Muscle of back (tissue), 11 donors: ENCODE data around the gene CMTM8. TPM values are rescaled to one million over a fixed set of nuclear protein-coding genes. Genes with fewer than 3 reads are reported as not detected.

Source experiments
- DNase-seq, 3 donors: peaks; one replicate each; pipeline versions ENCODE4 v3.0.0 to v3.0.0-alpha.2; 2013
- polyA plus RNA-seq, 10 donors: library from polyadenylated mRNA; unstranded; fragments of 120-200 nt; gene quantifications; one replicate each; pipeline ENCODE4 v1.2.1, GENCODE V29; 2013; ENCODE audit not compliant: insufficient read length in 10 of 10

The CMTM8 gene
- polyA plus RNA-seq, 10 donors = 1.3 to 3.7 (median 2.5) TPM

DNA sequence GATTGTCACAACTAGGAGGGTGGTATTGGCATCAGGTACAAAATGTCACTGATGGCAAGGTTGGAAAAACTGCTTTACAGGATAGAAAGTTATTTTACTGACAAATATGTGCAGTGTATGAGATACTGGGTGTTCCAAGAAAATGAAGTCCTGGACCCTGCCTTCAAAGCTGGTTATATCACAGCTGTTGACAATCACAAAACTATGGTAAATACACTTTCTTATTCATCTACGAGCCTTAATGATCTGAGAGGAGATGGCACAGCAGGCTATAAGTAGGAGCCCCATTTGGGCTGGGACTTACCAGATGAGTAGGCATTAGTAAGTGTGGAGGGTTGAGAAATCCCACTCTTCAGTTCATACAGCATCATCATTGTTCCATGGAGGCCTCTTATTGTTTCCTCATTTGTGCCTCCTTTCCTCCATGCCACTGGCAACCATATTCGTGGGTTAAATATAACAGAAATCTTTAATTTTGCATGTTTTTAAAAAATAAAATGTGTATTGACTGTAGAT, 66.9 kb downstream of the CMTM8 start:
- peak in 1 of 3 donors; percentile 21 for DNase-seq

DNA sequence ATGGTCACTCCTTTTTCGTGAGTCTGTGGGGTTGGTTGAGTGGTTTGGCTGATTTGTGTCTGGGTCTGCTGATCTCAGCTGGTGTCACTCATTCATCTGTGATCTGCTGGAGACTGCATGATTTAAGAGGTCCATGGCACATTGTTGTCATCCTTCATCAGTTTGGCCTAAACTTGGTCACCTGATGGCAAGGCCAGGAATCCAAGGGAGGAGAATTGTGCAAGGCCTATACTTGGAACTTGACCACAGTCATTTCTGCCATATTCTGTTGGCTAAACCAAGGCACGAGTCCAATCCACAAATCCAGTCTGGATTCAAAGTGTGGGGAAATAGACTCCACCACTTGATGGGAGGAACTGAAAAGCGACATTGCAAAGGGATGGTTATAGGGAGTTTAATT, 67.6 kb downstream of the CMTM8 start:
- DNase-seq = no peak

DNA sequence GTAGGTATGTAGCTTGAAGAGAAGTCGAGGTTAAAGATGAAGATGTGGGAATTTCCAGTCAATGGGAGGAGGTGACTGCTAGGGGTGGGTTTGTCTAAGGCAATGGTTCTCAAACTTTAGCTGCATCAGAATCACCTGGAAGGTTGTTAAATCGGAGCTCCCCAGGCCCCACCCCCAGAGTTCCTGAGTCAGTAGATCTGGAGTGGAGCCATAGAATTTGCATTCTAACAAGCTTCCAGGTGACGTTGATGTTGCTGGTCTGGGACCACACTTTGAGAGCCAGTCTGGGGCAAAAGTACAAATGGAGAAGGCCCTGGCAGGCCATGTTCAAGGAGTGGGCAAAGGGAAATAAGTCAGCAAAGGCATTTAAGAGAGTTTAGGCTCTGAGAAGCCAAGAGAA, 69.1 kb downstream of the CMTM8 start:
- no peak for DNase-seq

DNA sequence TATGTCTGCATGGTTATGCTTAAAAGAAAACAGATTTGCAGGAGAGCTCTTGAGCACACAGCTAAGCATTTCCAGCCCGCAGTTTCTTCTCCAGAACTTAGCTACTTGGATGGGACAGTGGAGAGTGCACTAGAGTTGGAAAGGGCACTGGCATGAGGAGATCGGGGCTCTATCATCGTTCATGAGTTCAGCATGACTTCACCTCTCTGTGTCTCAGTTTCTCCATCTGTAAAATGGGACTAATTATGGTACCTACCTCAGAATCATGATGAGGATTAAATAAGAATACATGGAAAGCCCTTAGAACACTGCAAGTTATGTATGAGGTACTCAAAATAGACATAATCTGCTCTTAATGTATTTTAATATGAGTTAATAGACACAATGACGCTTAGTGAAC, 69.9 kb downstream of the CMTM8 start:
- DNase-seq = no peak

DNA sequence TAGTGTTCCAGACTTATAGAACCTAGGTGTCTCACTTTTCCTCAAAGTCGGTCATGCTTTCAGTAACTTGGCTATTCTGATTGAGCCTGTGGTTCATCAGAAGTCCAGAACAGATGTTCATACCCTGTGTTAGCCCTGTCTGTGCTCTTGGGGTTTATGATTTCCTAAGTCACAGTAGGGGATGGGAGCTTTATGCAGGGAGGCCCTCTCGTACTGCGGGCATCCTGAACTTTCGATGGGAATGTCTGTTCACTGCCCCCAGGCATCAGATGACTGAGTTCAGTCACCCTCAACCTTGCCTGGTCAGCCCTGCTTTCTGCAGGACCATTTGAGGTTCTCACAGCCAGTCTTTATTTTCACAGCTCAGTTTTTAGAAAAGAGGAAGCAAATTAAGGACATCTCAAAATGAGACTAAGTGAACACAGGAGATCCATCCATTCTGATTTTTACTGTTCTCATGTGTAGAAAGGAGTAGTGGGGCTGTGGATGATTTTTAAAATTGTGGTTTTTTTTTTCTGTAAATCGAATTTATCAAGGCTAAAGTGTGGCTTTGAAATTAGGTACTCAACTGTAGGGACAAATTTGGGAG, 71.3 kb downstream of the CMTM8 start:
- DNase-seq = no peak

DNA sequence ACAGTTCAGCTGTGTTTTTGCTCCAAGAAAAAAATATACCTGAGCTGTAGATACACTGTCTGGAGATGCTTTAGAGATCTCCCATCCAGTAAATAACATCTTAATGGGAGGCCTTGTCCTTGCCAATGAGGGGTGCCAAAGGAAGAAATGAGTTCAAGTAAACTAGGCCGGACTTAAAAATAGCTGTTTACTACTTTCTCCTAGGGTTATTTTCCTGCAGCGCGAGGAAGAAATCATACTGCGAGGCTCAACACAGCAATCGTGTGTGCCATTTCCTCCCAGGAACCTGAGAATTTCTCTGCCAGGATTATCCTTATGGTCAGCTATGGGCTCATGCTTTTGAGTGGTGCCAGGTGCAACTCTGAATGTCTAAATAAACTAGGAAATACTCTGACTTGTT, 71.9 kb downstream of the CMTM8 start:
- peak in 1 of 3 donors; percentile 18 for DNase-seq

DNA sequence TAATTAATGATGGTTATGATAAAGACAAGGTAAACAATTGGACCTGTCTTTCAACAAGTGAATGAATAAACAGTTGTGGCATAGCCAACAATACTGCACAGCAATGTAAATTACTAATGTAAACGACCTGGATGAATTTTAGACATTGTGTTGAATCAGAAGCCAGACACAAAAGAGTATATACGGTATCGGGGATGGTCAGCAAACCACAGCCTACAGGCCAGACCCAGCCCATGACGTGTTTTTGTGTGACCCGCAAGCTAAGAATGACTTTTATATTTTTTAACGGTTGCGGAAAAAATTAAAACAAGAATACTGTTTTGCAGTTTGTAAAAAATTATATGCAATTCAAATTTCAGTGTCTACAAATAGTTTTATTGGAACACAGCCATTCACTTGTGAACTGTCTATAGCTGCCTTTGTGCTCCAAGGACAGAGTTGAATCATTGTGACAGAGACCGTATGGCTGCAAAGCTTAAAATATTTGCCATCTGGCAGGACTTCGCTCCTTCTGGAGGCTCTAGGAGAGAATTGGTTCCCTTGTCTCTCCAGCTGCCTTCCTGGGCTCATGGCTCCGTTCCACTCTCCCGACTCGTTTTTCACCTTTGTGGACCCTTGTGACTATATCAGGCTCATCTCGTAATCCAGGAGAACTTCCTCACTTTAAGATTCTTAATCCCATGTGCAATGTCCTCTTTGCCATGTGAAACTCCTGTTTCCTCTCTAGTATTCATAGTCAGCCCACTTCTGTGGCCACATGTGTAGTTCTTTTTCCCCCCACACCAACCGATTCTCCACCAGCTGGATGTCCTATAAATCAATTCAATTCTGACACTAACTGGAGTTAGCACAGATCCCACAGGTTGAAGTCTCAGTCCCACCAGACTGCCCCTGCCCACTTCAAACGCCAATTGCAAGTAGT, 72.7 kb downstream of the CMTM8 start:
- peak; percentile 48 to 82 (median 66) for DNase-seq

DNA sequence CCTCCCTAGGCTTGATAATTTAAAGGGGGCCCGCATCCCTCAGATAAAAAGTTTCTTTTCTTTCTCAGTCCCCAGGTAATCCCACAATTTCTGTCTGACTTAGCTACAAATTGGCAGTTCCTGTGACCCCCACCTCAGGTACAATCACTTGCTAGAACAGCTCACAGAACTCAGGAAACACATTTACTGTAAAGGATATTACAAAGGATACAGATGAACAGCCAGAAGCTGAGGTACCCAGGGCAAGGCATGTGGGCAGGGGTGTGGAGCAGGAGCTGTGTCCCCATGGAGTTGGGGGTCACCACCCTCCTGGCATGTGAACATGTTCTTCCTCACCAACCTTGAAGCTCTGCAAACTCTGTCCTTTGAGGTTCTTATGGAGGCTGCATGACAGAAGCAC, 73.8 kb downstream of the CMTM8 start:
- DNase-seq = peak in 1 of 3 donors; percentile 14

DNA sequence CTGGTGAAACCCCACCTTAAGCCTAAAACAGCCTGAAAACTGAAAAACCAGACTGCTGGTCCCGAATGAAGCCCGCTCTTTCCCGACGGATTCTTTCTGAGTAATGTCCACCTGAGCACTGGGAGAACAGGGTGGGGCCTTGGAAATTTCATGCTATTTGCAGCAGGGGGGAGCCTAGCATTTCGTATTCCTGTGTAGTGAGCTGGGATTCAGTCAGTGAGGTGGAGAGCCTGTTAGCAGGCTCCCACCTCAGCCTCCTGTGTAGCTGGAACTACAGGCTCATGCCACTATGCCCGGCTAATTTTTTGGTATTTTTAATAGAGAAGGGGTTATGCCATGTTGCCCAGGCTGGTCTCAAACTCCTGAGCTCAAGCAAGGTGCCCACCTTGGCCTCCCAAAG, 74.7 kb downstream of the CMTM8 start:
- DNase-seq = no peak

DNA sequence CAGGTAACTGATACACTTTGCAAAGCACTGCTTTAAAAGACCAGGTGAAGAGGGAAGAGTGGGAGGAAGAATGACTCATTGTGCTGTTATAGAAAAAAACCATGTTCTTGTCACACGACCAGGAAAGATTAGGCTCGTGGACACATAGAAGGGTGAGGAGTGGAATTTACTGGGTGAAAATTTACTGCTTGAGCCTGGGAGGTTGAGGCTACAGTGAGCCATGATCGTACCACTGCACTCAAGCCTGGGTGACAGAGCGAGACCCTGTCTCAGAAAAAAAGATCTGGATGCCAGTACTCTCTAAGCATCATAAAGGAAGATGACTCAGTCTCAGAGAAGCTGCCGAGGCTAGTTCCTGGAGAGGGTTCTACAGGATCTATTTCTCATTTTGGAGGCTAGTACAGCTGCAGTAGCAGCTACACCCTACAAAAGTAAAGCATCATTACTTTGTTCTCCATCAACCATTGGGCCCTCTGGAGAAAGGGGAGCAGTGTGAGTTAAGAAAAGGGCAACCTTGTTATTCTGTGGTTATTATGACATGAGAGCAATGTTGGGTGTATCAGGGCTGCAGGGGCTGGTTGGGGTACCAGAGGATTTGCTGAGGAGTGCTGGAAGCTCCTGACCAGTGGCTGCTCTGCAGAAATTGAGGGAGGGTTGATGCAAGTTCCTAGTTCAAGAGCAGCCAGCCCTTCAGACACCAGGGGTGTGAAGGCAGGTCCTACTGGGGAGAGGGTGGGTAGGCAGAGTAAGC, 75.4 kb downstream of the CMTM8 start:
- DNase-seq = no peak

DNA sequence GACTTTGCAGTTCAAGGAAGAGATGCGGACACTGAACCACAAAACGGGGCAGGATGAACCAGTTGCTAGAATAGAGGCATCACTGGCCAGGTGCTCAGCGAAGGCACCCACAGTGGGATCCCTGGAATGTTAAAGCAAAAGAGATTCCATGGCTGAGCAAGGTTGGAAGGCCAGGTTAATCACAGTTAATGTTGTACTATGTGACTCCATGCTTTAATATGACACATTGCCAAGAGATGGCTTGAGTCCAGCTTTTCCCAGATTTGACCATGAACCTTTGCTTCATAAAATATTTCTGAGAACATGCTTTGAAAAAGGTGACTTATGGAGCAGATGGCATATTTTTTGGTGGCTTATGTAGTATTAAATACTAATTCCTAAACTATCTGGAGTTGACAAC, 77.0 kb downstream of the CMTM8 start:
- DNase-seq = no peak

DNA sequence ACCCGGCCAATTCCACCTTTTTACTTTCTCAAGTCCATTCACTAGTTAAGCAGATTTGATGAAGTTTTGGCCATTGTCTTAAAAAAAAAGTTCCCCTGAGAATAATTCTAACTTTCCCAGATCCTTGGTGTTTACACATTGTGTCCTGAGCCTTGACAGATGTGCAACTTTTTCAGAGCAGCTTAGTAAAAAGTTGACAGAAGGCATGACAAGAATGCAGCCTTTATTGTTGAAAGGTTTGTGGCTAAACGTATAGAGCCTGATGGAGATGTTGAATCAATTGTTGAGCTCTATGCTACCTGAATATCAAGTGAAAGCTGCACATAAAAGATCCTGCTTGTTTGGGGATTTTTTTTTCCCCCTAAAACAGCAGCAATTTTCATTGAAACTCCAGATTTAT, 77.8 kb downstream of the CMTM8 start:
- DNase-seq = no peak

DNA sequence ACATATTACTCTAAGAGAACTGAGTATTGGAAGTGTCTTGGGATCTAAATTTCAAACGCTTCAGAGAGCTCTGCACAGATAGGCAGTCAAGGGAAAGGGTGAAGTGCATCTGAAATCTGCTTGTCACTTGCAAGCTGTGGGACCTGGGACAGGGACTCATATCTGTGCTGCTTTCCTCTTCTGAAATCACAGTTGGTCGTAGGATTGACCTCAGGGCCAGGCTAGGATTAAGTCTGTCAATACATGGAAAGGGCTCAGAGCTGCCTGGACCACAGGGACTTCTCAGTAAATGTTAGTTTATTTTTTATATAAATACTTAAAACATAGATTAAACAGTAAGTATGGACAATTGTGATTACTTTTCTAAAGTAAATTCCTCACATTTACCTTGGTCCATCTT, 78.5 kb downstream of the CMTM8 start:
- no peak for DNase-seq

DNA sequence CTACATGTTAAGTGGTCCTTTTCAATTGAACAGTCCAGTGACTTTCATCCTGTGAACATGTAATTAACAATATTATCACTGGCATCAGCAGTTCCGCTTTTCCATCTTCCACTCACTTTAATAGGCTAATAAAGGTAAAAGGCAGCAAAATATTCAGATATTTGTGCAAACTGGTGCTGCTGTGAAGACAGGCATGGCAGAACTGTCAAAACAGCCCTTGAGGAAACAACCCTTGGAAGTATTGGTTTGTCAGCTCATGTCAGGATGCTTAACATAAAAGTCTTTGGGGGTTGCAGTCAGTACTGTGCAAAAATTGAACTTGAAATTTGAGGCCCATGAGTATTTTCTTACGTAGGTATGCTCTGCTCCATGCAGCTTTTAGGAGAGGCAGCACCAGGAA, 81.1 kb downstream of the CMTM8 start:
- DNase-seq = no peak

DNA sequence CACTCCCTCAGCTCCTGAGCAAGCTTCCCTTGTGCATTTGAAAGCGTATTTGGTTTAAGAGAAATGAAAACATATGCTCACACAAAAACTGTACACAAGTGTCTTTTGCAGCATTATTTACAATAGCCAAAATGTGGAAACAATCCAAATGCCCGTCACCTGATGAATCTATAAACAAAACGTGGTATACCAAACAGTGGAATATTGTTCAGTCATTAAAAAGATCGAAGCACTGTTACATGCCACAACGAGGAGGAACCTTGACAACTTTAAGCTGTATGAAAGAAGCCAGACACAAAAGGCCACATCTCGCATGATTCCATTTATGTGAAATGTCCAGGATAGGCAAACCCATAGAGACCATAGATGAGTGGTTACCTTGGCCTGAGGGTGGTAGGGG, 81.6 kb downstream of the CMTM8 start:
- no peak for DNase-seq

DNA sequence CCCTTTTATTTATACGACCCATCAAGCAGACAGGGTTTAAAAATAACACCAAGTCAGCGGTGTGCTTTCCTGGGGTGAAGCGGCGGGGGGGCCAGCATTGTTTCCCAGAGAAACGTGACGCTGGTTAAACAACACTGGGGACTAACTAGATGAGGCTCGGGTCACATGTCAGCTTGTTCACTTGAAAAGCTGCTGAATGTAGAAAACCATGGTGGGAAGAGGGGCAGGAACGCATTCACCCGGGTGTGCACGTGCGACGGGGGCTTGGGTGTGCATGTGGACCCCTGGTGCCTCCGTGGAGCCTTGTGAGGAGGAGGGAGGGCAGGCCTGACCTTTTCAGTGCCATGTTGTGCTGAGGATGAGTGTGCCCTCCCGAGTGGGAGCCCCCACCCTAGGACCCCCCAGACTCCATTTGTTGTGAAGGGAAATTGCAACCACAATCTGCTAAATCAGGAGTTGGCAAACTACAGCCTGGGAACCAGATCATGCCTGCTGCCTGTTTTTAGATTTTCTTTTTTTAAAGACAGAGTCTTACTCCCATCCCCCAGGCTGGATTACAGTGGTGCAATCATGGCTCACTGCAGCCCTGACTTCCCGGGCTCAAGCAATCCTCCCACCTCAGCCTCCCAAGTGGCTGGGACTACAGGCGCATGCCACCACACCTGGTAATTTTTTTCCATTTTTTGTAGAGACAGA, 82.8 kb downstream of the CMTM8 start:
- DNase-seq = peak in 1 of 3 donors; percentile 24

DNA sequence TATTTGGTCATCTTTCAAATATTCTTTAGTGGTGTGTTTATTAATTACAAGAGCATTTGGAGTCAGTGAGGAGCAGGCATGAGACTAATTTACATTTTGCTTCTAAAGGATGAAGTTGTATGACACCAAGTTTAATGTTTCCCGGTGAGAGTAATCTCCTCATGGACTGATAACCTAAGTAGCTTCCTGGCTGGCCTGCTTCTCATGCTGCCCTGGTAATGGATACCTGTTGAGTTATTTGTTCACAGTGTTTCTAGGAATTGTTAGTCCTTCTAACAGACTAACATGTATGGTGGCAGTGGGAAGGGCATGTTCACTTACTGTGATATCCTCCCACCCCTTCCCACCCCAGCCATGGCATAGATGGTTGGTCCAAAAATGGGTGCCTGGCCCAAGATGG, 83.8 kb downstream of the CMTM8 start:
- DNase-seq = no peak

DNA sequence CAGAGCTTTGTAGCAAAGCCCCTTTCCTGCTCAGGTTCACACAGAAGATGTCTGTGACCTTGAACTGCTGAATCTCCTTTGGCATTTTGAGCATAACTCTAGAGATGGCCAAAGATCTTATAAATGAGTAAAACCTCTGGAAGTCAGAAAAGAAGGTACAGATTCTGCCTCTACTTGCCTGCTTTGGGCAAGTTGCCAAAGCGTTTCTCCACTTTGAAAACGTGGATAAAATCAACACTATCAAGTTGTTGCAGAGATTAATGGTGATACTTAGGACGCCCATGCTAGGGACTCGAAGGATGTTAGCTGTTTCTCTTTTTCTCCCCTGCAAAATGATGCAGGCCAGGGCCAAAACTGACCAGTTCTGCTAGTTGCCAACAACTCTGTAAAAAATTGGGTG, 85.1 kb downstream of the CMTM8 start:
- no peak for DNase-seq

DNA sequence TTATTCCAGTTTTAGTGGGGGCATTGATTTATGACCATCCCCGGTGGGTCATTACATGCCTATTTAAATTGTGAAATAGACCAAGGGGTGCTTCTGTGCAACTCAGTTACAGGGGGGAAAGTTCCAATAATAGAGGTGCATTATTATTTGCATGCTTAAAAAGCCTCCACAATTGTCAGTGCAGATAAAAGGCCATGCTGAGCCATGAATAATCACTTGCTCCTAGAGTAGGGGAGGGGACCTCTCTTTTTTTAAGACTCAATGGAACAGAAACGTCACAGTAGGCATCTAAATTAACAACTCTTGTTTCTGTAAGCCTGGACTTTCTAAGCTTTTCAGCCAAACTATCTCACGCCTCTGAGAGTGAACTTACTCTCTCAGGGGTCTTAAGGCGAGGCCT, 86.7 kb downstream of the CMTM8 start:
- DNase-seq = no peak

DNA sequence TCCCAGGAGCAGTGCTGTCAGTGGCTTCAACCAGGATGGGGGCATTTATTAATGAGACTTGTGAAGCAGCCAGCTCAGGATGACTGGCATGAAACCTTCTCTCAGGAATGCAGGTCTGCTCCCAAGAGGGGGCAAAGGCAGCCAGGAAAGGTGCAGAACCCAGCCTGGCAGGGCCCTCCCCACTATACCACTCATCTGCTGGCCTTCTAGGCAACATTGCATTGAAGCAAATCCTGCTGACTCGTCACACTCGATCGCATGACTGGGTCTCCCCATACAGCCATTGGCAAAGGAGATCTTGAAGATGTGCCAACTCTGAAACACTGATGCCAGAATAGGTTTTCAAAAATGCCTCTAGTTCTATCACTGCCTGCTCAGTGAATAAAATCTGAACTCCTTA, 87.4 kb downstream of the CMTM8 start:
- no peak for DNase-seq

DNA sequence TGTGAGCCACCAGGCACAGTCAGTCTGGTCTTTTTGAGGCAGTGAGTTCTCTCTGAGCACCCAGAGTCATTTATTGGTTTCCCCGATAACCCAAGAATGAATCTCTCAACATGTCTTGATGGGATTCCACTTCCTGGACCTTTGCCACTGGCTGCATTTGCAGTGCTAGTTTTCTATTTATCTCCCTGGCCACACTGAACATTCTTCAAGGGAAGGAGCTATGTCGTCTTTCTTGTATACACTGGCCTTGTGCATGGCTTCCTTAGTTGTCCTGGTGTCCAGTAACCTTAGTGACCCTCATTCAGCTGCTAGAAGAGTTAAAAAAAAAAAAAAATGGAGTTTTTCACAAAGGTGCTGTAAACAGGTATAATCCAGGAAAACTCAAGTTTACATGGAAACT, 88.3 kb downstream of the CMTM8 start:
- DNase-seq = no peak

DNA sequence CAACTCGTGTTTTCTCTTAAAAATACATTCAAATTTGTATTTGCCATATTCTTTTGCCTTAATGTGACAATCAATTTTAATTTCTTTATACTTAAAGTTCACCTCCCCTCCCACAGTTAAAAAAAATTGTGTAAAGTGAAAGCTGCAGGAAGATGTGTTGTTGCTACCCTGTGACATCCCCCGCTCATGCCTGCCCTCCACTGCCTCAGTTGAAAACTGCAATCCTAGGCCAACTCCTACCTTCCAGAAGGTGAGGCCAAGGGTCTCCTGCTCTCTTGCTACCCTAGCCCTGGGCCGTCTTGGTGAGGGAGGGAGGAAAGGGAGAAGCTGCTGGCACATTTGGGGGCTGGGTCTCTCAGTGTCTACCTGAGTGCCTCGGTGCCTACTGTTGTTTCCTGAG, 96.2 kb downstream of the CMTM8 start:
- no peak for DNase-seq
